CD1c-positive myeloid dendritic cell (primary cell): Measurements from ENCODE around the gene CHADL.
"Not testable (repeated sequence)": the region's sequence is repeated elsewhere in the genome, so short reads cannot be mapped to it uniquely, and the experiment has no call there.

Experiments
- DNase-seq: peaks from one replicate; pipeline ENCODE4 v3.0.0-alpha.2; 2016; ENCODE audit errors: extremely low spot score

The CHADL gene, protein sequence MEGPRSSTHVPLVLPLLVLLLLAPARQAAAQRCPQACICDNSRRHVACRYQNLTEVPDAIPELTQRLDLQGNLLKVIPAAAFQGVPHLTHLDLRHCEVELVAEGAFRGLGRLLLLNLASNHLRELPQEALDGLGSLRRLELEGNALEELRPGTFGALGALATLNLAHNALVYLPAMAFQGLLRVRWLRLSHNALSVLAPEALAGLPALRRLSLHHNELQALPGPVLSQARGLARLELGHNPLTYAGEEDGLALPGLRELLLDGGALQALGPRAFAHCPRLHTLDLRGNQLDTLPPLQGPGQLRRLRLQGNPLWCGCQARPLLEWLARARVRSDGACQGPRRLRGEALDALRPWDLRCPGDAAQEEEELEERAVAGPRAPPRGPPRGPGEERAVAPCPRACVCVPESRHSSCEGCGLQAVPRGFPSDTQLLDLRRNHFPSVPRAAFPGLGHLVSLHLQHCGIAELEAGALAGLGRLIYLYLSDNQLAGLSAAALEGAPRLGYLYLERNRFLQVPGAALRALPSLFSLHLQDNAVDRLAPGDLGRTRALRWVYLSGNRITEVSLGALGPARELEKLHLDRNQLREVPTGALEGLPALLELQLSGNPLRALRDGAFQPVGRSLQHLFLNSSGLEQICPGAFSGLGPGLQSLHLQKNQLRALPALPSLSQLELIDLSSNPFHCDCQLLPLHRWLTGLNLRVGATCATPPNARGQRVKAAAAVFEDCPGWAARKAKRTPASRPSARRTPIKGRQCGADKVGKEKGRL

GRCh38 chr22:41240377-41241132 is at the start of gene CHADL:
Gene CHADL (minus strand): TSS chr22:41240931. CDS start chr22:41240881, 50 bp downstream.
- DNase-seq = no peak

- peak; percentile 63 for DNase-seq
Observed at GRCh38 chr22:41289671-41290070, 48.9 kb upstream of the CHADL start.

- no peak for DNase-seq
Observed at GRCh38 chr22:41288245-41288946, 47.7 kb upstream of the CHADL start.

DNA sequence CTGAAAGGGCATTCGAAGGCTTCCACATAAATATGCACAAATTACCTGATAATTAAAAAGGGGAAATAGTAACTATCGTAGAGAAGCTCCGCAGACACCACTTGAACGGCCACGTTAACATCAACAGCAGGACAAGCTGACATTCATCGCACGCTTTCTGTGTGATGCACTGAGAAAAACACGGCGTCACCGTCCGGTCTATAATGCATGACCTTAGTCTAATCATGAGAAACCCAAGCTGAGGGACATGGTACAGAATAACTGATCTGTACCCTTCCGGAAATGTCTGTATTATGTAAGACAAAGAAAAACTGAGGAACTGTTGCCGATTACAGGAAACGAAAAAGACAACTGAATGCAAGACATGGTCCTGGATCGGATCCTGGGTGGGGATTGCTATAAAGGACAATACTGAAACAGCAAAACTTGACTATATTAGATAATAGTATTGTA is 45.9 kb upstream of the CHADL start:
- peak; percentile 86 for DNase-seq

DNA sequence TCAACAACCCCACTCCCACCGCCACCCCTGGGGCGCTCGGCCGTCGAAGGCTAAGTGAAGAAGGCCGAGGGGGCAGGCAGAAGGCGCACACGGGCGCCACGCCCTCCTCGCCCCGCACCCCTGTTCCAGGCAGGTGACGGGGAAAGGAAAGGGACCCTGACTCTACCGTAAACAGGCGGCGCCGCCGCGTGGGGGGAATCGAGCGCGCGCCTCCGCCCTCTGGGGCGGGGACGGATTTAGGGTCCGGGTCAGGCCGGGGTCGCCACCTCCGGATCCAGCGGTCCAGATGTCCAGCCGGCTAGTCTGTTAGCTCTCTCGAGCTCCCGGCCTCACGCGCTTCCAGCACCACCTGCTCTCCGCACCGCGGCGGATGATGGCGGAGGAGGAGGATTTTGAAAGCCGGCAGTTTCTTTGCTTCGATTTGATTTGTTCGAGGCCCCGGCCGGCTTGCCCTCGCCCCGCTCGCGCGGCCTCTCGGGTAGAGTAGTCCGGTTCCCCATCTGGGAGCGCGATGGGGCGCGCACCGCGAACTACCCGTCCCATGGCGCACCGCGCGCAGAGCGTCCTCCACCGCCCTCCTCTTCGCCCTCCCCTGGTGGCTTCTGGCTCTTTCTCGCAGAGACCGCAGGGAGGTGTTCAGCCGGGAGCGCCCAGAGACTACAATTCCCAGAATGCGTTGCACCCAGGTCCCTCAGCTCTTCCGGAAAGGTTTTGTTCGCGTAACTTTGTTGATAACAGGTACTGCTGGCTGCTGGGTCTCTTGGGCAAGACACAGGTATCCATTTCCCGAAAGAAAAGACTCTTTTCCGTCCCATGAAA is 45.3 kb upstream of the CHADL start, which contains the start of gene RANGAP1:
Gene RANGAP1, minus strand, starts transcription at position 368 of the 819 bp plus-strand sequence. CDS start 5,143 bp downstream, outside the sequence.
- peak; percentile 100 for DNase-seq

- DNase-seq = peak; percentile 87
Observed at GRCh38 chr22:41285441-41285819, 44.7 kb upstream of the CHADL start.

GRCh38 chr22:41284465-41284864 is 43.7 kb upstream of the CHADL start:
- no peak for DNase-seq

DNA sequence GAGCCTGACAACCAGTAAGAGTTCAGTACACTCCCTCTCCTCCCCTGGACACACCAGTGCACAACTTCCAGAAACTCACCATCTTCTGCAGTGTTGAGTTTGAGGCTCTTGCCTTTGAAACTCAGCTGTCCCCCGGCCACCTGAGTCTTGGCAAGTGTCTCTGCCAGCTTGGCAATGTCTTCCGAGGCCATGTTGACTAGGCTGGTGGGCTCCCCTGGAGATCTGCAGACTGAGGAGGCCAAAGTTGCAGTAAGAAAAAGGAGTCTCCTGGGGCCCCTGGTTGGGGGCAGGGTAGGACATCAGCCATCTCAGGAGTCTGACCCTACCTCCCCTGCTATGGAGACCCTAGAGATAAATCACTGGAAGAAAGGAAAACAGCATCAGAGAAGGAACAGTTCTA is 40.1 kb upstream of the CHADL start:
- no peak for DNase-seq

GRCh38 chr22:41280065-41280464 is 39.3 kb upstream of the CHADL start:
- DNase-seq = no peak

DNA sequence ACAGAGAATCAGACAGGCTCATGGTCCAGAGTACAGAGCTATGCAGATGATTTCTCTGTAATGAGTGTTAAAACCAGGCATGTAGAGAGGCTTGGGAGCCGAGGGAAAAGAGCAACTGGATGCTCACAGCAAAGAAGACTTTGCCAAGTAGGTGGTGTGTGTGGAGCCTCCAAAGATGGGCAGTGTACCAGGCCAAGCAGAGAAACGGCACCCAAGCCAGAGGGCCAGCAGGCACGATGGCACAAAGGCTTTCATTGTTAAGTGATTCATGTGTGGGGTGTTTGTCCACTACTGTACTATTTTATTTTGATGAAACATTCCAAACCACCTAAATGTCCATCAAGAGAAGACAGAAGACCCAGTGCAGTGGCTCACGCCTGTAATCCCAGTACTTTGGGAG is 34.1 kb upstream of the CHADL start:
- DNase-seq = no peak

DNA sequence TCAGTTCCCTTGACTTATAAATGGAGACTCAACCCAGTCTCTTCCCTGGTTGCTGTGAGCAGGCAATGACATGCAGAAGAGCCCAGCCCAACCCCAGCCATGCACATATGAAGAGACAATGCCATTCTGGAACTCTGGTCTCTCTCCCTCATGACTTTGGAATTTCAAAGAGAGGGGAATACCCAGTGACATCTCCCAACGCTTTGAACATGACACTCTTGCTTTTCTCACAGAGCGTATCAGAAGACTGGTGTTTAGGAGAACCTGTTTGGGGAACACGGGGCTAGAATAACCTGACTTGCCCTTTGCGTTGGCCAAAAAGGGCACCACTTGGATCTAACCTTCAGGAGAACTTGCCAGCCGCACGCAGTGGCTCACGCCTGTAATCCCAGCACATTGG is 32.4 kb upstream of the CHADL start:
- DNase-seq = no peak

- DNase-seq = no peak
Observed at GRCh38 chr22:41271787-41272186, 31.1 kb upstream of the CHADL start.

DNA sequence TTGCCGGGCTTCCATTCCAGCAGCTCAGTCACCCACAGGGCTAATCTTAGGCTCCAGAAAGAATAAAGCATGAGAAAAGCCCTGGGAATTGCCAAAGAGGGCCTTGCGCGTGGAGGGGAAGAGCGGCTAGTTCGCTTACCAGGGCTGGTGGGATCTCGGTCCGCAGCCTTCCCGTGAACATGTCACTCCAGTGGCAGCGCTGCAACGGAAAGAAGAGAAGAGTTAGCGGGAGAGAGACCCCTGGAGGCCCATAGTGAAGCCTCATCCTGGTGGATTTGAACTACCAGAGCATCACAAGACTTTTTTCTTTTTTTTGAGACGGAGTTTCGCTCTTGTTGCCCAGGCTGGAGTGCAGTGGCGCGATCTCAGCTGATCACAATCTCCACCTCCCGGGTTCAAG is 27.2 kb upstream of the CHADL start:
- no peak for DNase-seq

DNA sequence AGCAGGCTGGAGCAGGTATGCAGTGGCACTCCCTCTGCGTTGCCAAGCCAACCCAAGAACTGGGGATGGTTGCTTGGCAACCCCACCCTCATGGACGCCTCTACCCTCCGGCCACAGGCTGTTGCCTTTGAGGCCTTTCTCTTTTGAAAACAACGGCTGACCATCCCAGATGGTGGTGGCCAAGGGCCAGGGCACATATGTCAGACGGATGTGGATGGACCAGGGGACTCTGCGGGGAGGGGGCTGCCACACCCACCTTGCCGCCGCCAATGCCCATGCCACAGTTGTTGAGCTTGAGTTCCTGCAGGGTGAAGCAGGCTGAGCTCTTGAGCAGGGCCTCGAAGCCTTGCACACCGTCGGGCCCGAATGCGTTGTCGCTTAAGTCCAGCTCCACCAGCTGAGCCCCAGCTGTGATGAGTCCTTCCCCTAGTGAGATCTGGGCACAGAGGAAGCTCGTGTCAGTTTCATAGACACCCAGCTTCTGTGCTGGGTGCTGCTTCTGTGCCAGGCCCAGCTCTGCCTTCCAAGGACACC is 23.7 kb upstream of the CHADL start:
- DNase-seq = no peak

GRCh38 chr22:41263704-41264103 is 23.0 kb upstream of the CHADL start:
- no peak for DNase-seq

GRCh38 chr22:41262250-41262765 is 21.6 kb upstream of the CHADL start:
- DNase-seq = no peak

- no peak for DNase-seq
Observed at GRCh38 chr22:41261541-41262249, 21.0 kb upstream of the CHADL start.

GRCh38 chr22:41260871-41261270 is 20.1 kb upstream of the CHADL start:
- no peak for DNase-seq

DNA sequence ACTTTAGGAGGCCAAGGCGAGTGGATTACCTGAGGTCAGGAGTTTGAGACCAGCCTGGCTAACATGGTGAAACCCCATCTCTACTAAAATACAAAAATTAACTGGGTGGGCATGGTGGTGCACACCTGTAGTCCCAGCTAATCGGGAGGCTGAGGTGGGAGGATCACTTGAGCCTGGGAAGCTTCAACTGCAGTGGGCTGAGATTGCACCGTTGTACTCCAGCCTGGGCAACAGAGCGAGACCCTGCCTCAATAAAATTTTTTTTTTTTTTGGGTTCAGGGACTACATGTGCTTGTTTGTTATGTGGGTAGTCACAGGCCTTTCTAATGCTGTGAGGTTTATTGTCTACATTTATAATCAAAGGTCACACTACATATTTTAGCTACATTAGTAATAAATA is 19.0 kb upstream of the CHADL start:
- not testable (repeated sequence) for DNase-seq
